HepG2 (cell line): ENCODE measurements around the gene MXI1. TPM values are rescaled to one million over a fixed set of nuclear protein-coding genes. Genes with fewer than 3 reads are reported as not detected.

Experiments used
- ATAC-seq: fragments of 200-7000 bp; cut with Tn5 transposase; 3 replicates; pipeline ENCODE4 v1.9.1; 2020; ENCODE audit warnings: mild to moderate bottlenecking, moderate library complexity
- Bru-seq: library from RNA; stranded (reverse); fragments of 400-500 nt; gene quantifications from one replicate; lab custom pipeline; 2021; lab: Mats Ljungman, UMichigan
- BruChase-seq, 2 experiments: library from RNA; stranded (reverse); fragments of 400-500 nt; gene quantifications; one replicate each; lab custom pipeline; 2021; lab: Mats Ljungman, UMichigan
- BruUV-seq: library from RNA; stranded (reverse); fragments of 400-500 nt; replicated peaks from 2 replicates; lab custom pipeline; 2021; lab: Mats Ljungman, UMichigan
- CTCF ChIA-PET: fragments of 300-600 bp; formaldehyde crosslinking; extraction: SDS; loops from one replicate; lab custom pipeline; 2021; ENCODE audit warnings: low total read pairs, inconsistent platforms, low intra/inter-chr PET ratio; lab: Yijun Ruan, JAX
- POLR2A ChIA-PET: fragments of 350-600 bp; sonication (Branson Sonifier 250); formaldehyde crosslinking; loops from one replicate; lab custom pipeline; 2020; ENCODE audit warnings: antibody characterized with exemption, inconsistent platforms; lab: Yijun Ruan, JAX
- DNase-seq: peaks from one replicate; pipeline ENCODE4 v3.0.0-alpha.2; 2015; ENCODE audit warnings: low spot score
- FAIRE-seq: peaks from 3 replicates; lab custom pipeline; 2011; peaks lifted over from hg19 to GRCh38; lab: Jason Lieb, UNC
- H2AFZ ChIP-seq: one replicate; pipeline ENCODE4 v1.6.1; 2011; ENCODE audit warnings: low read length, inconsistent platforms
- H3K27ac ChIP-seq: fragments of 300-600 bp; 3 replicates; pipeline ENCODE4 v1.8.0; 2011; ENCODE audit warnings: mixed run types, mild to moderate bottlenecking, mixed read lengths, low read length, inconsistent platforms; ENCODE audit not compliant: insufficient read depth; ENCODE audit errors: extremely low read length
- H3K27me3 ChIP-seq, 2 experiments: fragments of 200-600 bp in 1 of 2; 2 replicates in 1 of 2; 3 replicates in 1 of 2; pipeline versions ENCODE4 v1.6.0 to v1.8.0; 2011; ENCODE audit warnings: low read length in 2 of 2, mild to moderate bottlenecking in 2 of 2, moderate library complexity in 2 of 2, inconsistent platforms in 1 of 2; ENCODE audit not compliant: insufficient read depth in 2 of 2, control insufficient read depth in 1 of 2
- H3K36me3 ChIP-seq, 2 experiments: fragments of 200-600 bp in 1 of 2; replicated peaks in 1 of 2; 2 replicates in 1 of 2; 3 replicates in 1 of 2; pipeline versions ENCODE4 v1.5.1 to v1.8.0; 2011; ENCODE audit warnings: low read length in 2 of 2, inconsistent platforms in 1 of 2; ENCODE audit not compliant: insufficient read depth in 2 of 2, control insufficient read depth in 1 of 2
- H3K4me1 ChIP-seq: 2 replicates; pipeline ENCODE4 v1.5.1; 2012; ENCODE audit warnings: low read length, inconsistent platforms; ENCODE audit not compliant: insufficient read depth
- H3K4me2 ChIP-seq: 2 replicates; pipeline ENCODE4 v1.6.0; 2011; ENCODE audit warnings: low read depth, low read length, inconsistent platforms
- H3K4me3 ChIP-seq, 3 experiments: fragments of 200-600 bp in 1 of 3; sonication (generic), shearing (Covaris generic) in 1 of 3; replicated peaks in 1 of 3; 2 replicates each; pipeline ENCODE4 v1.5.1; 2011 to 2016; ENCODE audit warnings: low read length in 3 of 3, inconsistent platforms in 2 of 3, low read depth in 2 of 3, mild to moderate bottlenecking in 2 of 3, control low read depth in 1 of 3, mixed read lengths in 1 of 3; ENCODE audit not compliant: insufficient read depth in 1 of 3
- H3K79me2 ChIP-seq: one replicate; pipeline ENCODE4 v1.6.1; 2011; ENCODE audit warnings: low read length, inconsistent platforms; ENCODE audit not compliant: insufficient read depth
- H3K9ac ChIP-seq: 2 replicates; pipeline ENCODE4 v1.6.0; 2011; ENCODE audit warnings: mild to moderate bottlenecking, low read depth, low read length, inconsistent platforms; ENCODE audit not compliant: insufficient read depth
- H3K9me3 ChIP-seq: 2 replicates; pipeline ENCODE4 v1.5.1; 2012; ENCODE audit warnings: mild to moderate bottlenecking, low read length
- H4K20me1 ChIP-seq: 2 replicates; pipeline ENCODE4 v1.6.0; 2011; ENCODE audit warnings: inconsistent platforms, mild to moderate bottlenecking, low read length, moderate library complexity; ENCODE audit not compliant: insufficient read depth
- KLF12 ChIP-seq: sonication (generic); formaldehyde crosslinking; IDR thresholded peaks from 2 replicates; pipeline ENCODE4 v1.4.0; 2020; ENCODE audit warnings: missing genetic modification reagents, borderline replicate concordance
- MAX ChIP-seq: IDR thresholded peaks from 2 replicates; pipeline ENCODE4 v1.6.1; 2012; ENCODE audit warnings: inconsistent platforms
- MIXL1 ChIP-seq: IDR thresholded peaks from 2 replicates; pipeline ENCODE4 v1.6.1; 2016
- PRMT3 ChIP-seq: sonication (generic); formaldehyde crosslinking; IDR thresholded peaks from 2 replicates; pipeline ENCODE4 v1.8.1; 2022; ENCODE audit warnings: low read depth, mild to moderate bottlenecking, moderate library complexity, missing genetic modification reagents, borderline replicate concordance
- RCOR2 ChIP-seq: IDR thresholded peaks from 2 replicates; pipeline ENCODE4 v1.6.1; 2016; ENCODE audit warnings: missing biosample characterization, missing genetic modification reagents
- SCMH1 ChIP-seq: sonication (generic); formaldehyde crosslinking; IDR thresholded peaks from 2 replicates; pipeline ENCODE4 v1.9.0; 2021; ENCODE audit warnings: missing genetic modification reagents, mild to moderate bottlenecking, borderline replicate concordance
- ZBTB14 ChIP-seq: sonication (generic); formaldehyde crosslinking; IDR thresholded peaks from 2 replicates; pipeline ENCODE4 v1.4.0; 2020; ENCODE audit warnings: missing genetic modification reagents
- ZFP62 ChIP-seq: sonication (generic); formaldehyde crosslinking; IDR thresholded peaks from 2 replicates; pipeline ENCODE4 v1.4.0; 2020; ENCODE audit warnings: missing genetic modification reagents
- ZMYM2 ChIP-seq: sonication (generic); formaldehyde crosslinking; IDR thresholded peaks from 2 replicates; pipeline ENCODE4 v1.8.0; 2022; ENCODE audit warnings: mild to moderate bottlenecking, missing genetic modification reagents
- ZNF7 ChIP-seq: IDR thresholded peaks from 2 replicates; pipeline ENCODE4 v1.6.1; 2016; ENCODE audit warnings: missing biosample characterization, missing genetic modification reagents
- WGBS: methylation state at CpG from one replicate; pipeline ENCODE4 v1.1.6; 2017; ENCODE audit warnings: low lambda C conversion rate; 5-methylcytosine and 5-hydroxymethylcytosine counted together
- in situ Hi-C: cut with HindIII; loops from 2 replicates; pipeline ENCODE4 v1.10.0; 2017; ENCODE audit warnings: low pct_unique_long_range_greater_than_20kb; ENCODE audit not compliant: extremely low pct_ligation_motif_present
- intact Hi-C: fragments of 100-400 bp; cut with micrococcal nuclease; formaldehyde crosslinking; loops from one replicate; pipeline ENCODE4 v1.10.0; 2022; ENCODE audit not compliant: unreplicated experiment
- long read RNA-seq, 2 experiments: library from RNA in 1 of 2; library from polyadenylated mRNA in 1 of 2; stranded (forward) in 1 of 2; unstranded in 1 of 2; transcript quantifications; one replicate each; pipeline ENCODE4 v2.0.0, GENCODE V29; 2019 to 2022
- polyA minus RNA-seq, 3 experiments: library from RNA; depleted of rRNA, polyadenylated mRNA; stranded (reverse); fragments of >200 nt; gene quantifications; 2 replicates each; pipeline ENCODE4 v1.2.3, GENCODE V29; 2011; ENCODE audit warnings: low replicate concordance in 1 of 3
- polyA plus RNA-seq, 8 experiments: library from polyadenylated mRNA; depleted of rRNA in 3 of 8; stranded (reverse) in 7 of 8; unstranded in 1 of 8; fragments of >200 nt; fragmentation: Illumina TruSeq in 4 of 8; extraction: Trizol in 4 of 8; gene quantifications; 2 replicates each; pipeline versions ENCODE4 v1.2.1 to v1.2.3, GENCODE V29; 2011 to 2016; ENCODE audit warnings: low read depth in 4 of 8, missing spikeins in 1 of 8, mixed read lengths in 1 of 8; ENCODE audit not compliant: insufficient read depth in 1 of 8
- total RNA-seq, 5 experiments: library from RNA; depleted of rRNA; stranded (reverse); fragments of >200 nt; fragmentation: Illumina TruSeq; extraction: Trizol; gene quantifications; 2 replicates each; pipeline ENCODE4 v1.2.3, GENCODE V29; 2016; ENCODE audit warnings: low read depth in 1 of 5
- TF ChIP-seq, protein P1 (sequence below): sonication (generic); formaldehyde crosslinking; IDR thresholded peaks from 2 replicates; pipeline ENCODE4 v1.4.0; 2020; ENCODE audit warnings: low read depth, mild to moderate bottlenecking, missing genetic modification reagents
- TF ChIP-seq, protein P2 (sequence below): sonication (generic); formaldehyde crosslinking; conservative IDR thresholded peaks from 2 replicates; pipeline ENCODE4 v1.8.0; 2022; ENCODE audit warnings: missing genetic modification reagents

The MXI1 gene
- total RNA-seq (2016; rRNA removed; fragmentation: Illumina TruSeq; extraction: Trizol): 6.6 and 10.1 TPM in 2 replicates
- total RNA-seq (2016; cell fraction: cytosol; rRNA removed; fragmentation: Illumina TruSeq; extraction: Trizol; ENCODE audit: low read depth): 4.5 and 5.3 TPM in 2 replicates
- total RNA-seq (2016; cell fraction: insoluble cytoplasmic fraction; rRNA removed; fragmentation: Illumina TruSeq; extraction: Trizol): 6.8 TPM in 2 replicates
- total RNA-seq (2016; cell fraction: membrane; rRNA removed; fragmentation: Illumina TruSeq; extraction: Trizol): 12.9 and 14.7 TPM in 2 replicates
- 5.4 and 5.6 TPM in 2 replicates for total RNA-seq (2016; cell fraction: nucleus; rRNA removed; fragmentation: Illumina TruSeq; extraction: Trizol)
- 22.0 and 22.2 TPM in 2 replicates for polyA plus RNA-seq (2011; rRNA removed)
- 13.1 and 16.9 TPM in 2 replicates for polyA plus RNA-seq (2011; cell fraction: cytosol; rRNA removed)
- 9.3 and 11.4 TPM in 2 replicates for polyA plus RNA-seq (2011; cell fraction: nucleus; rRNA removed)
- 39.3 and 44.8 TPM in 2 replicates for polyA plus RNA-seq (2012)
- 6.1 and 7.9 TPM in 2 replicates for polyA plus RNA-seq (2016; cell fraction: cytosol; fragmentation: Illumina TruSeq; extraction: Trizol; ENCODE audit: low read depth)
- 7.9 and 8.0 TPM in 2 replicates for polyA plus RNA-seq (2016; cell fraction: insoluble cytoplasmic fraction; fragmentation: Illumina TruSeq; extraction: Trizol; ENCODE audit: low read depth)
- polyA plus RNA-seq (2016; cell fraction: membrane; fragmentation: Illumina TruSeq; extraction: Trizol; ENCODE audit: low read depth): 12.7 and 14.2 TPM in 2 replicates
- 16.1 and 16.4 TPM in 2 replicates for polyA plus RNA-seq (2016; cell fraction: nucleus; fragmentation: Illumina TruSeq; extraction: Trizol; ENCODE audit: insufficient read depth, low read depth)
- 12.4 and 19.6 TPM in 2 replicates for polyA minus RNA-seq (2011; rRNA and poly(A)+ RNA removed; ENCODE audit: low replicate concordance)
- polyA minus RNA-seq (2011; cell fraction: cytosol; rRNA and poly(A)+ RNA removed): 23.8 and 27.6 TPM in 2 replicates
- polyA minus RNA-seq (2011; cell fraction: nucleus; rRNA and poly(A)+ RNA removed): 25.0 and 35.5 TPM in 2 replicates
- percentile 65 among the genes with signal in this experiment for Bru-seq, nascent RNA
- BruChase-seq, experiment 1, labeled RNA remaining after a 6-hour chase: percentile 61 among the genes with signal in this experiment
- percentile 52 among the genes with signal in this experiment for BruChase-seq, experiment 2, labeled RNA remaining after a 2-hour chase
- long read RNA-seq, experiment 1, partial matches to known transcripts: 1 of 6 reads
- long read RNA-seq, experiment 1, other reads (novel, unspliced or antisense): 2 of 6 reads
- long read RNA-seq, experiment 2, transcript MXI1-201 (6 exons, 2,424 nt): major isoform, 9 of 41 reads
- long read RNA-seq, experiment 2, partial matches to known transcripts: 1 of 41 reads
- long read RNA-seq, experiment 2, other reads (novel, unspliced or antisense): 25 of 41 reads

DNA sequence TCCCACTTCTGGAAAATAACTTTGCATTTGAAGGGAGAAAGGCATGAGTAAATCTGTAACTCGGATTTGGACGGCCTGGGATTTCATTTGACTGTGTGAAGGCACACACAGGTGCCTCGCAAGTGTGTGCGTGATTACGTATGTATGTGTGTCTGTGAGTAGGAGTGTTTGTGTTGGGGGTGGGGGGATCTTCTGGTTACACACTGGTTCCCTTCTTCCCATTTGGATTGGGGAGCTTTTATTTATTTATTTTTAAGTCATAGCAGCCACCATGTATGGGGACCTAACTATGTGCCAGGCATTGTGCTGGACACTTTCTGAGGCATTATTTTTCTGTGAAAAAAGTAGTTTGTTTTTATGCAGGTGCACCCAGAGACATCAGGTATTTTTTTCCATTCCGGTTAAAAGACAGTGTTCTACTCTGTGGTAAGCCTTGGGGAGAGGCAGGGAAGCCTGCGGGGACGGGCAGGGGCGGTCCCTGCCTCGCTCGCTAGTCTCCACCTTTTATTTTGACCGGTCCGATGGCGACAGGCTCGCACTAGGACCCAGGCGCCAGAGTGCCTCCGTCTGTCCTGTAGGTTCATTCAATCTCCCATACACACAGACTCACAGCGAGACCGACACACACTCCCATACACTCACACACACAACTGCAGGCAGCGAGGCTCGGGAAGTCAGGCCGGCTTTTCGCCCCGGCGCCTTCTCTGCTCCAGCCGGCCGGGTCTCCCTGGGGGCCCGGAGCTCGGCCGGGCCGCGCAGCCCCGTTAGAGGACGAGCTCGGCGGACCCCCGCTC is at the start of gene MXI1:
MXI1 (plus strand) TSS at position 595 of the 794 bp plus-strand sequence. CDS start 204 bp downstream, outside the sequence.
- peak; percentile 4 for FAIRE-seq
- no TSS peak for BruUV-seq
- ATAC-seq: peak; percentile 59
- H3K36me3 ChIP-seq: no peaks in the 10 kb centered on the region; a peak in 1 of 5 replicates
- intact Hi-C loops: loop anchor here (1.0 to 5.0 kb wide), 2 partner anchors 70 to 72 kb away; no protein-coding TSS in a partner anchor
- peaks cover 2 to 21% of the 10 kb centered on the region in 2 experiments; a peak in 2 of 5 replicates for H3K27me3 ChIP-seq
- POLR2A ChIA-PET: interaction anchor here (1.3 kb wide), 1 partner anchor 98 kb away, joined by 7 read pairs; the partner anchor contains the start of gene SMNDC1
- peak within 1 kb of the TSS; percentile 71 for H3K9ac ChIP-seq
- DNase-seq: peak; percentile 44
- H2AFZ ChIP-seq: no peak within 1 kb of the TSS
- H3K9me3 ChIP-seq: no peaks in the 10 kb centered on the region
- H3K4me2 ChIP-seq: peak within 1 kb of the TSS; percentile 85
- in situ Hi-C loops: no loop called here
- peaks cover 13% of the 10 kb centered on the region for H3K79me2 ChIP-seq
- no peak within 1 kb of the TSS for H3K27ac ChIP-seq
- CTCF ChIA-PET: interaction anchor here (1.5 to 1.6 kb wide), 2 partner anchors 72 kb away, joined by 4 to 12 read pairs; no protein-coding TSS in a partner anchor
- WGBS: 0% methylated on average over 17 of the region's 37 CpGs
- H3K4me1 ChIP-seq: peaks cover 40% of the 10 kb centered on the region
- H3K4me3 ChIP-seq: peak within 1 kb of the TSS; percentile 69 to 90 (median 76)
- peaks cover 6% of the 10 kb centered on the region; the same call in 1 of the 2 replicates for H4K20me1 ChIP-seq
- TF ChIP-seq SCMH1 (CRISPR knock-in tag) (no peak), MIXL1 (CRISPR knock-in tag) (0 out of 2 replicates have a peak, but pooled peaks have one; percentile 51), MAX (peak; percentile 43; the same call in 1 of the 2 replicates), PRMT3 (CRISPR knock-in tag) (0 out of 2 replicates have a peak, but pooled peaks have one; percentile 64), KLF12 (0 out of 2 replicates have a peak, but pooled peaks have one; percentile 60), ZMYM2 (no peak), RCOR2 (CRISPR knock-in tag) (0 out of 2 replicates have a peak, but pooled peaks have one; percentile 30), ZFP62 (CRISPR knock-in tag) (no peak), ZBTB14 (CRISPR knock-in tag) (peak; percentile 22; the same call in 1 of the 2 replicates), ZNF7 (peak; percentile 46; the same call in 1 of the 2 replicates)
- TF ChIP-seq, protein P1, sequence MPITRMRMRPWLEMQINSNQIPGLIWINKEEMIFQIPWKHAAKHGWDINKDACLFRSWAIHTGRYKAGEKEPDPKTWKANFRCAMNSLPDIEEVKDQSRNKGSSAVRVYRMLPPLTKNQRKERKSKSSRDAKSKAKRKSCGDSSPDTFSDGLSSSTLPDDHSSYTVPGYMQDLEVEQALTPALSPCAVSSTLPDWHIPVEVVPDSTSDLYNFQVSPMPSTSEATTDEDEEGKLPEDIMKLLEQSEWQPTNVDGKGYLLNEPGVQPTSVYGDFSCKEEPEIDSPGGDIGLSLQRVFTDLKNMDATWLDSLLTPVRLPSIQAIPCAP (CRISPR knock-in tag): no peak
- TF ChIP-seq, protein P2, sequence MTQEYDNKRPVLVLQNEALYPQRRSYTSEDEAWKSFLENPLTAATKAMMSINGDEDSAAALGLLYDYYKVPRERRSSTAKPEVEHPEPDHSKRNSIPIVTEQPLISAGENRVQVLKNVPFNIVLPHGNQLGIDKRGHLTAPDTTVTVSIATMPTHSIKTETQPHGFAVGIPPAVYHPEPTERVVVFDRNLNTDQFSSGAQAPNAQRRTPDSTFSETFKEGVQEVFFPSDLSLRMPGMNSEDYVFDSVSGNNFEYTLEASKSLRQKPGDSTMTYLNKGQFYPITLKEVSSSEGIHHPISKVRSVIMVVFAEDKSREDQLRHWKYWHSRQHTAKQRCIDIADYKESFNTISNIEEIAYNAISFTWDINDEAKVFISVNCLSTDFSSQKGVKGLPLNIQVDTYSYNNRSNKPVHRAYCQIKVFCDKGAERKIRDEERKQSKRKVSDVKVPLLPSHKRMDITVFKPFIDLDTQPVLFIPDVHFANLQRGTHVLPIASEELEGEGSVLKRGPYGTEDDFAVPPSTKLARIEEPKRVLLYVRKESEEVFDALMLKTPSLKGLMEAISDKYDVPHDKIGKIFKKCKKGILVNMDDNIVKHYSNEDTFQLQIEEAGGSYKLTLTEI (CRISPR knock-in tag): no peak
